Myocyte (in vitro differentiated cells): ENCODE results near the gene MXRA7. TPM values are rescaled to one million over a fixed set of nuclear protein-coding genes. Genes with fewer than 3 reads are reported as not detected.
"Not testable (repeated sequence)": the region's sequence is repeated elsewhere in the genome, so short reads cannot be mapped to it uniquely, and the experiment has no call there.

Experiments used
- DNase-seq: peaks from one replicate; pipeline ENCODE4 v3.0.0-alpha.2; 2012; ENCODE audit warnings: low read depth
- total RNA-seq: library from RNA; depleted of rRNA; stranded (reverse); fragments of >200 nt; gene quantifications from 2 replicates; pipeline ENCODE4 v1.2.3, GENCODE V29; 2014

Gene MXRA7
- total RNA-seq, 1 donor from 2014 or later, result 716 TPM

DNA sequence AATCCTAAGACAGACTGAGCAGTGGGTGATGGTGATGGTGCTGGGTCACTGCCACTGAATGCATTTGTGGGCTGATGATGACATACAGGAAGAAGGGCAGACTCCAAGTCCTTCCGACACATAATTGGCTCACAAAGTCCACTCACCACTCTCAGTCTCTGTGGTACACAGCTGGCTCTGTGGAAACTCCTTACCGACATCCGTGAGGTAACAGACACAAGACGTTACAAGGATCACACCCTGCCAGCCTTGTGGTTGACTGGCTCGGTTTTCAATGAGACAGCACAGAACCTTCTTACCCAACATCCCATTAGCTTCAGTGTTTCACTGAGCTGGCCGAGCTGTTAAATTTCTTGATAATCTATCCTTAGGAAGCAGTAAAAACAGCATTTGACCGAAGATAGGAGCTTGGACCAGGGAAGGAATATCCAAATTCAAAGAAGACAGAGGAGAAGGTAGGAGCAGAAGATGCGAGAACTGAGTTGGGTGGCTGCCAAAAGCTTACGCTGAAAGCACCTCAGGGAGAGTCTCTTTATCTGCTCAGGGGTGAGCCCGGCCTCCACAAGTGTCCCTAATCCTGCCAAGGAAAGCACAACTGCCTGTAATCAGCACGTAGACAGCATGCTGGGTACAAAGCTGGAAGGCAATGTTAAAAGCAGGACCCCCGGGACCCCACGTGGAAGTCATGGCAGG lies 5.5 kb upstream of the MXRA7 start:
- peak; percentile 98 for DNase-seq

DNA sequence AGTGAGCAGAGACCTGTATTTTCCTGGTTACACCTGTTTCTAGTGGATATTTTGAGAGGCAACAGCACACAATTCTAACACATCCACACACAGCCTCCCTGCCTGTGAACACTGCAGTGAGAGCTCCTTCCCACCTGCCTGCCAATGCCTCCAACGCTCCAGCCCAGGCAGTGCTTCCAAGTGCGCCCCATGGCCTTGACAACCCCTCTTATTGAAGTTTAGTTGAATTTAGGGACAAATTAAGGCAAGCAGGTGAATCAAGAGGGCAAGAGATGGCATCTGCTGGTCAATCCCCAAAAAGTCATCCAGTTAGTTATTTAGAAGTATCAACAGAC lies 4.7 kb upstream of the MXRA7 start:
- peak; percentile 20 for DNase-seq

- peak; percentile 72 for DNase-seq
Measured at GRCh38 chr17:76714822-76715495, 4.2 kb upstream of the MXRA7 start.

DNA sequence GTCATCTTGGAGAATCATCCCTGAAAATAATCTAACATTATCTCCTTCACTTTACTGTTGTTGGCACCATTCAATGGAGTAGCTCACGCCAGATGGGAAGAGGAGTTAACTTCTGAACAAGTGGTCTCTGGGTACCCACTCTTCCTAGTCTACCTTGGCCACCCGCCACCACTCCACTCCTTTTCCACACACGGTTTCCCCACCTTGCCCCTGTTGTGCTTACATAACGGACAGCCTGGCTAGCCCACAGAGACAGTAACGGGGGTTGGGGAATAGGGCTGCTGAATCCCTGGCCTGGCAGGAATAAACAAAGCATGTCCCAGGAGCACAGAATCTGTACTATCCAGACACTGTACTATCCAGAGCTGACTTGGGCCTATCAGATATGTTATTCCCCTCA lies 3.6 kb upstream of the MXRA7 start:
- no peak for DNase-seq

- DNase-seq, result no peak
Measured at GRCh38 chr17:76713765-76714164, 3.0 kb upstream of the MXRA7 start.

DNA sequence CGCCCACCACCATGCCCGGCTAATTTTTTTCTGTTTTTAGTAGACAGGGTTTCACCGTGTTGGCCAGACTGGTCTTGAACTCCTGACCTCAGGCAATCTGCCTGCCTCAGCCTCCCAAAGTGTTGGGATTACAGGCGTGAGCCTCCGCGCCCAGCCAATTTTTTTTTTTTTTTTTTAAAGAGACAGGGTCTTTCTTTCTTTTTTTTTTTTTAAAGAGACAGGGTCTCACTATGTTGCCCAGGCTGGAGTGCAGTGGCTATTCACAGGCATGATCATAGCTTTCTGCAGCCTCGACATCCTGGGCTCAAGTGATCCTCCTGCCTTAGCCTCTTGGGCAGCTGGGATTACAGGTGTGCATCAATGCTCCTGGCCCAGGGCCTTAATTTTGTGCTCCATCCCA lies 1.6 kb upstream of the MXRA7 start:
- not testable (repeated sequence) for DNase-seq

- peak; percentile 88 for DNase-seq
Measured at GRCh38 chr17:76709951-76710862, 558 bp downstream of the MXRA7 start.

DNA sequence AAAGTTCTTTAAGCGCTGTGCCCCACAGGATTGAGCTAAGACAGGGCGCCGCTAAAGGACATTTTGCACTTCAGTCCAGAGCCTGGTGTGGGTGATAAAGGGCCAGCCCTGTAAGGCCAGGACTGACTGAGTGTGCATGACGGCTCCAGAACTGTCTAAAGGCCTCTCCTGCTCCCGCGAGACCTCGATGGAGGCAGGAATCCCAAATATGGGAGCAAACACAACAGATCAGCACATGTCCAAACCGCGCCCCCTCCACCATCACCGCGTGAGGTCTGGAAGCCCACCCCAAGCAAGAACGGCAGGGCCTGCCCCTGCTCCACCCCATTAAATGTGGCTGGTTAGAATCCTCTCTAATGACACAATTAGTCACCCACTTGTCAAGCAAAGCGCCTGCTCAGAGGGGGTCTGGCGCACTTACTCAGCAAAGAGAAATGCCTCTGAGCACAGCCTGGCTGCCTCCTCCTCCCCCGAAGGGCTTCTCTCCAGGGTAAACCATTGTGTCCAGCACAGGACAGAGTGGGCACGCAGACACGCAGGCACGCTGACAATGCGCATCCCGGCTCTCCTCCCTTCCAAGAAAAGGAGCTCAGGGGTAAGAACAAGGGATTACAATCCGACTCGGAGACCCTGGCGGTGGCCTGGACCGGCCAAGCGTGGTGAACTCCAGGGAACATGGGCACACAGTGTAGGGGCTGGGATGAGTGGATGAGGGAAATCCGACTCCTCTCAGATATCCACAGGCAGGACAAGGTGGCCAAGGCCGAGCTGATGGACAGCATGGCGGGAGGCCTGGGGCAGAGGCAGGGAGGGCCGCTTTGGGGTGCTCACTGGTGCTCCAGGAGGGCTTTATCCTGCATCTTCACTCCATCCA lies 1.5 kb downstream of the MXRA7 start:
- DNase-seq, result peak; percentile 99

GRCh38 chr17:76707985-76708807 lies 2.6 kb downstream of the MXRA7 start:
- DNase-seq, result peak; percentile 89

- DNase-seq, result no peak
Measured at GRCh38 chr17:76706817-76707216, 3.9 kb downstream of the MXRA7 start.

- DNase-seq, result peak; percentile 88
Measured at GRCh38 chr17:76704805-76705204, 6.0 kb downstream of the MXRA7 start.

DNA sequence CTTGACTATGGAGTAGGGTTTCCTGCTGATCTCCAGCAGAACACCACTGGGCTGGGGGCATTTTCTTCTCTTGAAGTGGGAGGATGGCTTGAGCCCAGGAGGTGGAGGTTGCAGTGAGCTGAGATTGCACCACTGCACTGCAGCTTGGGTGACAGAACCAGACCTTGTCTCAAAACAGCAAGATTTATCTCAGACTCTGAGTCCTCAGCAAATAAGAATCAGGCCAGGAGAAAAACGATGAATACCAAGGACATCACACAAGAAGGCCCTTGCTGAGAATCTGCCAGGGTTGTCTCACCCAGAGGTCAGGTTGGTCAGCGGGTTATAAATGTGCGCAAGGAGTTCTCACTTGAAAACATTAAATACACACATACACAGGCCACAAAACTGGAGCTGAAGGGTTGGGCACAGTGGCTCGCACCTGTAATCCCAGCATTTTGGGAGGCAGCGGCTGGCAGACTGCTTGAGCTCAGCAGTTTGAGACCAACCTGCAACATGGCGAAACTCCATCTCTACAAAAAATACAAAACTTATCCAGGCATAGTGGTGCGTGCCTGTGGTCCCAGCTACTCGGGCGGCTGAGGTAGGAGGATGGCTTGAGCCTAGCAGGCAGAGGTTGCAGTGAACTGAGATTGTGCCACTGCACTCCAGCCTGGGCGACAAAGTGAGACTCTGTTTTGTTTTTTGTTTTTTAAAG lies 7.7 kb downstream of the MXRA7 start:
- DNase-seq, result no peak

GRCh38 chr17:76702076-76702475 lies 8.7 kb downstream of the MXRA7 start:
- no peak for DNase-seq

DNA sequence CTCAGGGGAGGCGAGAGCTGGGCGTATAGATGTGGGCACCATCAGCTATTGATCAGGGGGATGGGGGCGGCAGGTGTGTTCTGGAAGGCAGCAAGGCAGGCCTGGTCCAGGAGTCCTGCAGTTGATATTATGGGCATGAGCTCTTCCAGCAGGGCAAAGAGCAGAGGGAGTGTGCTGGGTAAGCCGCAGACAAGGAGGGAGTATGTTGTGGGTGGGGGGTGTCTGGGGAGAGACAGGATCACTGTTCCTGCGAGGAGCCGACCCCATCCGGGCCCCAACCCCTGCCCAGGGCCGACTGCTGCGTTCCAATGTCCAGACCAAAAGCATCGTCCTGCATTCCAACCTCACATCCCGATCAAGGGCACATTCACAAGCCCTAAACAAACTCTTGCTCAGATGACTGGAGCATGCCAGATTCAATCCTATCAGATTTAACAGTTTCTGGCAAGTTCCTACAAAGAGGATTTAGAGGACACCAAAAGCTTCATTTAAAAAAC lies 9.2 kb downstream of the MXRA7 start:
- no peak for DNase-seq

DNA sequence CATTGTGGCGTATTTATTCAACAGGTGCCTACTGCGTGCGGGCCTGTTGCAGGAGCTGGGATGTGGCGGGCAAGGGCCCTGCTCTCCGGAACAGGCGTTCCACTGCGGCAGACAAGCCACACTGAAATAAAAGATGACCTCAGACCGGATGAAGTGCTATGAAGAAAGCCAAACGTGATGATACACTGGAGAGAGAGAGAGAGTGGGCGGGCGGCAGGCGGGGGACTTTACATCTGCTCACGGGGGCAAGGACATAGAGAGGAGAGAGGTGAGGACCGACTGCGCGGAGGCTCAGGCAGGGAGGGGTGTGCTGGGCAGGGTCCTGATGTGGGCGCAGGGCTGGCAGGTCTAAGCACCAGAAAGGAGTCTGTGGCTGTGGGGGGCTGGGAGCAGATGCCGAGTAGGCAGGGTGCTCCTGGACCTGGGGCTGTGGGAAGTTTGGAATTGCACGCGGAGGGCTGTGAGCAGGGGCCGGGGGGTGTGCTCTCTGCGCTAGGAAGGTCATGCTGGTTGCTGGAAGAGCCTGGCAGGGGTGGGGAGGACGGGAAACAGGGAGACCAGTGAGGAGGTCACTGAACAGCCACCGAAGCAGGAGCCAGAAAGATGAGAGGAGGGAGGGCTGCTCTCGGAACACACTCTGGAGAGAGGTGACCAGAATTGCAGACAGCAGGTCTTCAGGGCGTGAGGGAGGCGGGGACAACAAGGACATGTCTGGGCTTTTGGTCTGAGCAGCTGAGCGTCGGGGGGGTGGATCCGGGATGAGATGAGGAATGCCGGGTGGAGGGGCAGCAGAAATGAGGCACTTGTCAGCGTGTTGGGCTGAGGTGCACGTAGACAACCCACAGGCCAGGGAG lies 9.9 kb downstream of the MXRA7 start:
- DNase-seq, result peak; percentile 97

GRCh38 chr17:76700270-76700616 lies 10.5 kb downstream of the MXRA7 start:
- no peak for DNase-seq

GRCh38 chr17:76698466-76698977 lies 12.2 kb downstream of the MXRA7 start:
- DNase-seq, result not testable (repeated sequence)
